HG02981 (cell line): ENCODE measurements around the gene SKIC8.

Source experiments
- ATAC-seq: cut with Tn5 transposase; IDR thresholded peaks from one replicate; pipeline ENCODE4 v1.9.1; 2021; ENCODE audit warnings: mild to moderate bottlenecking, moderate library complexity; ENCODE audit not compliant: unreplicated experiment

Gene SKIC8

DNA sequence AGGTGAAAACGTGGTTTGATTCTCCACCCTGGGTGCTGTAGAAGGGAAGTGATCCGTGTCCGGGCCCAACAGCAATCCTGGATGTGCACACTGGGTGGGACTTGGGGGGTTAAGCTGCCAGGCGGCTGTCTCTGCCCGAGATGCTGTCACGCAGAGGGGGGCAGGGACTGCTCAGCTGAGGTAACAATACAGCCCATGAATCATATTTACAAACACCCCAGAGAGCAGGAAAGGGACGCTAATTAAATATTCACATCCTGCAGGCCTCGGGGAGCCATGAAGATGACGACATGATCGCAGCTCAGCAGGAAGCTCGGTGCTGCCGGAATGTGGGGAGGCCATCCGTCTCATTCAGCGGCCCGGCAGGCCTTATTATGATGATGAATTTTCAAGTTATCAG, 22.8 kb upstream of the SKIC8 start:
- no peak for ATAC-seq

DNA sequence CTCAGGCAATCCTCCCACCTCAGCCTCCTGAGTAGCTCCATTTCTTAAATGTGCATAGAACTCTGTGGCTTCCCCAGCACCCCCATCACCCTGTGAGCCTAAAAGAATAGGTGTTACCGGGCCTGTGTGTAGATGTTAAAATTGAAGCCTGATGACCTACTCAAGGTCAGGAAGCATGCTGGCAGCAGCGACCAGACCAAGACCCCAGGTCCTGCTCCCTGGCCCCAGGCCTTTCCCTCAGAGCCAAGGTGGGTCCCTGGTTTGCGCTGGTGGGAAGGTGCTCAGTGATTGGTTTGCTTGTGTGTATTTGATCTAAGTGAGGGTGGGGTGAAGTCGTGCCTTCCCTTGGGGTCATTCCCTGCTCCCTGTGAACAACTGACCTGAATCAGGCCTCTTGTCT, 22.4 kb upstream of the SKIC8 start:
- no peak for ATAC-seq

GRCh38 chr15:78321041-78321570, 21.7 kb upstream of the SKIC8 start:
- ATAC-seq, result no peak

DNA sequence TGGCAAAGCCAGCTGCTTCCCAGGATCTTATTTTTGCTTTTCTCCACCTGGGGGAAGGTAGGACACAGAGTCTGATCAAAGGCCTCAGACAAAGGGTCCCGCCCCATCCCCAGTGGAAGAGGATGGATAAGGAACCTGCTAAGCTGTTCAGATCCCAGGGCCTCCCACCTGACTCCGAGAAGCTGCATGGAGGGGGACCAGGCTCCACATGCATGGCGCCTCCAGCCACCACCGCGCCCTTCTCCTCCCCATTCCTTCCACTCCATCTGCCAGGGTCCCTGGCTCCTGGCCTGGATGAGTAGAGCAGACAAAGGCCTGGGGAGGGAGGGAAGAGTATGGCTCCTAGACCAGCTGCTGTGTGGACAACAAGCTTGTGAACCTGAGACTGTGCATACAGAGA, 20.8 kb upstream of the SKIC8 start:
- ATAC-seq, result no peak

GRCh38 chr15:78319588-78319987, 20.2 kb upstream of the SKIC8 start:
- ATAC-seq, result no peak

- ATAC-seq, result no peak
Observed at GRCh38 chr15:78317145-78317836, 17.9 kb upstream of the SKIC8 start.

DNA sequence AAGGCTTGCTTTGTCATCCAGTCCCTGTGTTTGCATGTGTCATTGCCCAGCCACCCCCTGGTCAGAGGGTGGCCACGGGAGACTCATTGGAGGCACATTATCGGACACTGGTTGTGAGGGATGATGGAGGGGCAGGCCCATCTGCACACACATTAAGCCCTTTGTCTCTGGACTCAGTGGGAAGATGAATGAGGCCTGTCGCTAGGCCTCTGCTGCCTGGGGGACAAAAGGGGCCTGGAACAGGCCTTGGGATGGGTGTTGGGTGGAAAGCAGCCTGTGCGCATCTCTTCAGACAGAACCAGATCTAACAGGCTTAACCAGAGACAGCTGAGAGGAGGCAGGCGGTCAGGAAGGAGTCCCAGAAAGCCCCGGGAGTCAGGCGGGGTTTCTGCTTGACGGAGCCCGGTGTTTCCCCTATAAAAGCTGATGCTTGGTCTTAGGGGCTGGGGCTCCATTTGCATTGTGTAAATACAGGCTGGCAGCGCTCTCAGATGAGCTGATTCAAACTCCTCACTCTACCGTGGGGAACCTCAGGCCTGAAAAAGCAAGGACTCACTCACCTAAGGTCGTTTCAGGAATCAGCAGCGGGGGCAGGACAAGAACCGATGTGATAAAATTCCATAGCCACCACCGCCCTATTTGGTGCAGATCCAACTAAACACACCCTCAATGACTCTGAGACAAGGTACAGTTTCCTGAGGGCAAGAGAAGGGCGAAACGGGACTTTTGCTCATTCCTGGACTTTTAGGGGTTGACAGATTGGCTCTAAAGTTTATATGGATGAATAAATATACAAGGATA, 17.1 kb upstream of the SKIC8 start:
- no peak for ATAC-seq

DNA sequence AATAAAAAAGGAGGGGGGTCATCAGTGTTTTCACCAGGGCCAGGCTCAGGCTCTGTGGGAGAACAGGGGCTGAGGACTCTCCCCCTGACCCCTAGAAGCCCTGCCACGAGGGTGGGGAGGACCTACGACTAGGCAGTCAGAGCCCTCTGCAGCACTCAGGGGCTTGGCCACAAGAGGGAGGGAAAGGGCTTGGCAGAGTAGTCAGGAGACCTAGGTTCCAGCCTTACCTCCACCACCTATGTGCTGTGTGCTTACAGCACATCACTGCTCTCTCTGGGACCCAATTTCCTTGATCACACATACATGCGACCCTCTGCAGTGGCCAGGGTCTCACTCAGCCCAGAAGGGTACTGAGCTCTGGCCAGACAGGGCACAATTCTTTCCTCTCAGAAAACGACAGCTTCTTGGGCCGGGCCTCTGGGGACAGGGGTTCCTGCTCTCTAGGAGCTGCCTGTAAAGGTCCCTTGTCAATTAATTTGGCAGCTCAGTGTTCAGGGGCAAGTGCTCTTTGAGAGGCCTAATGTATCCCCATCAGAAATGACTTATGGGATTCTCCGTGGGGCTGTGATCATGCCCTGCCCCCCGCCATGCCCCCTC, 16.4 kb upstream of the SKIC8 start:
- no peak for ATAC-seq

- no peak for ATAC-seq
Observed at GRCh38 chr15:78314181-78314581, 14.8 kb upstream of the SKIC8 start.

DNA sequence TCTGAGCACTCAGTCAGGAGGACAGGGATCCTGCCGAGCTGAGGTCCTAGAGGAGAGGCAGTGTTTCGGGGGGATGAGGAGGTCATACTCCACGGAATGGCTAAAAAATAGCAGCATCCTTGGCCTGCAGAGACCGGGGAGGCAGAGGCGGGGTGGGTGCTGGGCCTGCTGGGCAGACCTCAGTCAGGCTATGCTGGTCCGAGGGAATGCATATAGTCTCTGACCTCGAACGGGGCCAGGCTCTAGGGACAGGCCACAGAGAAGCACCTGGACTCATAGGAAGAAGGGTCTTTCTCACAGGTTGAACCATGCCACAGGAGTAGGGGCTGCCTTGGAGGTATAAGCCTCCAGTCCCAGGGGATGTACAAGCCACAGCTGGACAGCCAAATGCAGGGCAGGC, 14.0 kb upstream of the SKIC8 start:
- ATAC-seq, result no peak

DNA sequence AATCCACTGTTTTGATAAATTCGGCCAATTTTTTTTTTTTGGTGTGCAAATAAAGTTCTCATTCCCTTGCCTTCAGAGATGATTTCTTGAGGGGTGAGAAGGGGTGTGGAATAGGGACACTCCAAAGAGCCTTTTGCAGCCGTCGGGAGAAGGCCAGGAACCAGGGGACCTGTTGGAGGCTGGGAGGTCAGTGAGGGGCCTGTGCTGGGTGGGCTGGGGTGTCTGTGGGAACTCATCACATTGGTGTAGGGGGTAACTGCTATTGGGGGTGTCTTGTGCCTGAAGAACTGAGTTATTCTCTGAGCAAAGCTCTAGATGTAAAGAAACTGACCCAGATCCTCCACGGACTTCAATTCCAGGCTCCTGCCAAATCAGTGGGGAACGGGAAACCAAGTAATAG, 13.5 kb upstream of the SKIC8 start:
- no peak for ATAC-seq

DNA sequence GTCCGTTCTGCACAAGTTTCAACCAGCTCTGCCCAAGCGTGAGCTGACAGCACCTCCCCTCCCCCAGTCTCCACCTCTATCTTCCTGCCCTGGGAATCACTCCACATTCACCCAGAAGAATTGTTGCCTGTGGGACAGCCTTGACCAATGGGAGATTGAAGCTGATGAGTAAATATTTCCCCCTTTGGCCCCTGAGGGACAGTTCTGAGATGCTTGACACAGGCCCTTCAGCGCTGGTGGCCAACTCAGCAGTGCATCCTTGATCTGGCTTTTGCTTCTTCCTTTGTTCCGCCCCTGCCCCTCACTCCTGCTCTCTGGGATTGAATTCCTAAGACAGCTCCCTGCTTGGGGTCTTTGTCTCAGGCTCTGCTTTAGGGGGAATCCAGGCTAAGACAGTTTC, 13.1 kb upstream of the SKIC8 start:
- no peak for ATAC-seq

- ATAC-seq, result no peak
Observed at GRCh38 chr15:78311292-78311691, 11.9 kb upstream of the SKIC8 start.

DNA sequence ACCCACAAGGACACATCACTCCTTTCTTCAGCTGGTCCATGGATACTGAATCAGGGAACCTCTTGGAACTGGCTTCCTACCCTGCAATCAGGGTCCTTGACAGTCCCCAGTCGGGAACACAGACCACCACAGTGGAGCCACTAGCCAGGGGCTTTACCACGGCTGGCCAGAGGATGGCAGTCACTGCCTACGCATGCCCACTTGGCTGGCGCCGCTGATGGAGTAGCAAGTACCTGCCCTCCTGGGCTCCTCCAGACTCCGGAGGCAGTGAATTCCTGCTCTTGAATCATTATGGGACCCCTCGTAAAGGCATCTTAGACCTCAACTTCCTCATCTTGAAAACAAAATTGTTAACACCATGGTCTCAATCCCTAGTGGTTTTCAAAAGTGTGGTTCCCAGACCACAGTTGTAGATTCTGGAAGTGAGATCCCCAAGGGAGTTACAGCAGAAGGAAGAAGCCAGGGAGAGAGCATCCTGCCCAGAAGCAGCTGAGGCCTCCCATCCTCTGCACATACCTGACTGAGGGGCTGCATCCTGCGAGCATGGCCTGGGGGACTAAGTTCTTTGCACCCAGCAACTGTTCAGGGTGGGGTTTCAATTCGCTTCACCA, 9.1 kb upstream of the SKIC8 start:
- no peak for ATAC-seq

DNA sequence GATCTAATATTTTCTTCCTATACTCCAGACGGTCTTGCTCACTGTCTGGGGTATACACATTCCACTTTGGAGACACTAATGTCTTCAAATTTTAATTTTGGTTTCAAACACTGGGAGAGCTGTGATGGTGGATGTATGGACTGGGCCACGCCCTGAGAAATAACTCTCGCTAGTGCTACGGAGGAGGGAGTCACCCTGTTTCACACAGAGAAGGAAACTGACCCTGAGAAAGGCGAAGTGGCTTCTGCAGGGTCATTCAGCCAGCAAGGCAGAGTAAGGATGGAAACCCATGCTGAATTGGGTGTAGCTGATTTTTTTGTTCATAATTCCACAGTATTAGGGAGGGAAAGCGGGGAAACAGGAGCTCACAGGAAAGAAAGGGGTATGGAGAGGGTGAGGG, 8.6 kb upstream of the SKIC8 start:
- no peak for ATAC-seq

DNA sequence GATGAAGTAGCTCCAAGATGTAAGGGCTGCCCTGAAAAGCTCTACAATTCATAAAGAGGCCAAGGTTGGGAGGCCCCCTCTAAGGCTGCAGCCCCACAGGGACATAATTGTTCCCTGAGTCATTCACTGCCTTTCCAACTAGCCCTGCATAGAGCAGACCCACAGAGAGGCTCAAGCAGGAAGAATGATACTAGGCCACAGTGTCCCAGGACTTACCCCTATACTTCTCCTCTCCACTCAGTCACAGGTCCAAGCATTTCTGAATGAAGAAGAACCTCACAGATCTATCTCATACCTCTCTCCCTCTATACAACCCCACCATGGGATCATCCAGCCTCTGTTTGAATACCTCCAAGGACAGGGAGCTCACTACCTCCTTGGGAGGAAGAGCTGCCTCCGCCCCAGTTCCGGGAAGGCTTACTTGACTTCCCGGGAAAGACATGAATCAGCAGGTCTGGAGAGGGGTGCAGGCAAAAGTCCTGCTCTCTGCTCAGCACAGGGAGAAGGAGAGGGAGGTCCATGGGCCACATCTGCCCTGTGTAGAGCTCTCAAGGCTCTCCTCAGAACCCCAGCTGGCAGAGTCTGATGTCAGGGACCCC, 6.9 kb upstream of the SKIC8 start:
- ATAC-seq, result no peak

DNA sequence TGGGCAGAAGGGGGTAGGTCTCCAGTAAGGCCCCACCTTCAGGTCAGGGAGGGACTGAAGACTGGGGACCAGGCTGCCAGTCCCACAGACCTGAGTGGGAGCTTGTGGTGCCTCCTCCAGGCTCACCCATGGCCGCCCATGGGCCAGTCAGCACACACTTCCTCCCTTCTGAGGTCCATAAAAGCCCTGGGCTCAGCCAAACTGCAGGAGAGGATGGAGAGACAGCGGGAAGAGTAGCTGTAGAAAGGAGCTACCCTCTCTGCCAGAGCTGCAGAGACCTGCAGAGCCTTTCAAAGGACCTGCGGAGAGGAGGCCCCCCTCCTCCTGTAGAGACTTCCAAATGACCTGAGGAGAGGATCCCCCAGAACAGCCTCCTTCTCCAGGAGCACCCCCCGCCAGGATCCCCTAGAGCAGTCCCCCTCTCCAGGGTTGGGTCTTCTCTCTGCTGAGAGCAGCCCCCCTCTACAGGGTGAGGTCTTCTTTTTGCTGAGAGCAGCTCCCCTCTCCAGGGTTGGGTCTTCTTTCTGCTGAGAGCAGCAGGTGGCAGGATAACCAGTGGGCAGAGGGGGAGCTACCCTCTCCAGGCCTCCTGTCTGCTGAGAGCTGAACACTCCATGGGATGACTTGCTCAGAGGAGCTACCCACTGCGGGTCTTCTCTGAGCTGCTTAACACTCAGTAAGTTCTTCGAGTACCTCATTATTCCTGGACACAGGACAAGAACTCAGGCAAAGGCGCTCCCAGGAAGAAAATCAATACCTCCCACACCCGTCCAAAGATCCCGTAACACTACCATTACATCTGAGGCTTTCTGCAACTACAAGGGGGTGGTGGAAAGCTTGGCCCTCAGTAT, 5.0 kb upstream of the SKIC8 start:
- no peak for ATAC-seq

DNA sequence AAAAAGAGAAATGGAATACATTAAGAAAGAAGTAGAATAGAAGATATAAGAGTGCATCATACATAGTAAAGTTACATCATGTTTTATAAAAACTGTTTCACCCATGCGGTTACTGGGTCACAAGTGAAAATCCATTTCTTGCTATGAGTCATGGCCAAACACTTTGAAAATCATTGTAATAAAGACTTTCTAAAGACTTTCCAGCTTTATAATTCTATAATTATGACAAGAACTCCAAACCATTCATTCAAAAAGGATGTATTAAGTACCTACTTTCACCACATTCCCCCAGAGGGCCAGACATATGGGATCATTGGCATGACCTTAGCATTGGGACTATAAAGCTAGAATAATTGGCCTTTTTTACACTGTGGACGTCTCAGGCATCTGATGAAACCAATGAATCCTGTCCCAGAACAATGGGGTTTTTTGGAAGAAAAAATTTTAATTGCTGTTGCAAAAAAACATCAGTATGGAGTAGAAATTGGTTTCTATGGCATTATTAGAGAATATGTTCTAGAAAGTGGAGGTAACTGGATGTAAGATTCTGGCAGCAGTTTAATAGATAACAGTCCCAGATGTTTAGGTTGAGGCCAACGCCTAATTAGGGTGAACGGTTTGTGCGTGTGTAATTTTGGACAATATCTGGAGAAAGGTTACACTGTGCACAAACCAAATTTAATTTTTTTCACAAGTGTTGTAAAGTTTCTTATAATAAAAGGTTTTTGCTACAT, 3.3 kb upstream of the SKIC8 start:
- ATAC-seq, result no peak

- ATAC-seq, result no peak
Observed at GRCh38 chr15:78301828-78302227, 2.4 kb upstream of the SKIC8 start.

DNA sequence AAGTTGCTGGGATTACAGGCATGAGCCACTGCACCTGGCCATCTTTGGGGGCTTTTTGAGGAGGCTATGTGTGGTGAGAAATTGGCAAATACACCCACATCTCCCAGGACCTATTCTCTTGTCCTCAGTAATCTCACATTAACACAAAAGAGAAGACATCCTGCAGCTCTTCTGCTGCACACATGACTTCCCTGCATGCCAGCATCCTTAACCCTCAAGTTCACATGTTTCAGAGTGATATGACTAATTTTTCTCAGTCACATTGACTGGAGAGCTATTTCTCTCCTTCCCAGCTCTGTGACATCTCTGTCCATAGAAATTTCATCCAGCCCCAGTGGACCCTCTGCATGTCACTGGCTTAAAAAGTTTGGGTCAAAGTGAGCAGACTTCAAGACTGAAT, 1.9 kb upstream of the SKIC8 start:
- no peak for ATAC-seq
